Stimulated activated CD4-positive, alpha-beta T cell treated with anti-CD3 and anti-CD28 coated beads, Interleukin-2, amount 100 ng/mL, for 24 hours (primary cell): ENCODE results near the gene CTDSP1.
A peak's percentile ranks its signal among the peaks of the same experiment; 100 is the strongest.

ENCODE experiments used
- DNase-seq, 2 donors: peaks; one replicate each; pipeline ENCODE4 v3.0.0-alpha.2; 2020

The CTDSP1 gene

DNA sequence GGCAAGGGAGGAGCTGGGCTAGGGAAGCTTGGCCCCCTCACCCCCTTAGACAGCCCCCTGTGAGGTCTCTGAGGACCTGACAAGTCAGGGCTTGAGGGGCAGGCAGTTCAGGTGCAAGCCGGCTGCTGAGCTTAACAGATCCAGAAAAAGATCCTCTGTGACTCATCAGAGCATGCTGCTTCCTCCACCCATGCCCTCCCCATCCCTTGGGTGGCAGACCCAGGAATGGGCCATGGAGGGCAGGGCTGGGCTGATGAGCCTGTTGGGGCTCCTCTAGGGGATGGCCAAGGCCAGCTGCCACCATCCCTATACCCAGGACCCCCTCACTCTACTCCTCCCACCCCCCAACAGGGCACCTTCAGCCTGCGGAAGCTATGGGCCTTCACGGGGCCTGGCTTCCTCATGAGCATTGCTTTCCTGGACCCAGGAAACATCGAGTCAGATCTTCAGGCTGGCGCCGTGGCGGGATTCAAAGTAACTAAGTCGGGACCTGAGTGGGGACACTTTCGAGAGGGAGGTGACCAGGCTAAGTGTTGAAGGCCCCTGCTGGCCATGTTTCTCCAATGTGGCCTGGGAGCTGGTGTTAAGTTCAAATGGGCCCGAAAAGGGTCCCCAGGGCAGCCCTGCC is 15.7 kb upstream of the CTDSP1 start:
- DNase-seq, result no peak

GRCh38 chr2:218384975-218385374 is 14.7 kb upstream of the CTDSP1 start:
- no peak for DNase-seq

GRCh38 chr2:218386505-218387368 is 12.9 kb upstream of the CTDSP1 start:
- no peak for DNase-seq

GRCh38 chr2:218387369-218388194 is 12.1 kb upstream of the CTDSP1 start:
- no peak for DNase-seq

DNA sequence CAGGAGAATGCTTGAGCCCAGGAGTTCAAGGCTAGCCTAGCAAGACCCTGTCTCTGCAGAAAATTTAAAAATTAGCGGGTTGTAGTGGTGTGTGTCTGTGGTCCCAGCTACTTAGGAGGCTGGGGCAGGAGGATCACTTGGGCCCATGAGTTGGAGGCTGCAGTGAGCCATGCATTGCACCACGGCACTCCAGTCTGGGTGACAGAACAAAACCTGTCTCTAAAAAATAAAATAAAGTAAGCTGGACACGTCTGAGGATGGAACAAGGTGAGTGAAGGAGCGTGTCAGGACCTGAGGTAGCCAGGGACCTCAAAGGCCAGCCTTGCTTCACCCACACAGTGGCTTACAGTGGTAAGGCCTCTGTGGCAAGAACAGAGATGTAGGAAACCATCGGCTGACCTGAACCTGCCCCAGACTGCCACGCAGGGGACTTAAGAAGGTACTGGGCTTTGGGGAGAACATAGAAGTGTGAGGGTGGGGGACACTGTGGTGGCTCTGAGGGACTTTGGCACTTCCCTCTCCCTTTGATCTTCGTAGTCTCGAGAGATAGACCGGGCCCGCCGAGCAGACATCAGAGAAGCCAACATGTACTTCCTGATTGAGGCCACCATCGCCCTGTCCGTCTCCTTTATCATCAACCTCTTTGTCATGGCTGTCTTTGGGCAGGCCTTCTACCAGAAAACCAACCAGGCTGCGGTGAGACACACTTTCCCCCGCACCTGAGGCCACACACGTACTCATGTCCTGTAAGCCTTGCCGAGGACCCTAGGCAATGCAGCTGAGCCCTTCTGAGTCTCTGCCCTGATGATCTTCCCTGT is 10.1 kb upstream of the CTDSP1 start:
- DNase-seq, result no peak

- no peak for DNase-seq
These were observed 8.5 kb upstream of the CTDSP1 start for GRCh38 chr2:218391202-218391601.

- no peak for DNase-seq
These were observed 7.2 kb upstream of the CTDSP1 start for GRCh38 chr2:218392459-218392858.

DNA sequence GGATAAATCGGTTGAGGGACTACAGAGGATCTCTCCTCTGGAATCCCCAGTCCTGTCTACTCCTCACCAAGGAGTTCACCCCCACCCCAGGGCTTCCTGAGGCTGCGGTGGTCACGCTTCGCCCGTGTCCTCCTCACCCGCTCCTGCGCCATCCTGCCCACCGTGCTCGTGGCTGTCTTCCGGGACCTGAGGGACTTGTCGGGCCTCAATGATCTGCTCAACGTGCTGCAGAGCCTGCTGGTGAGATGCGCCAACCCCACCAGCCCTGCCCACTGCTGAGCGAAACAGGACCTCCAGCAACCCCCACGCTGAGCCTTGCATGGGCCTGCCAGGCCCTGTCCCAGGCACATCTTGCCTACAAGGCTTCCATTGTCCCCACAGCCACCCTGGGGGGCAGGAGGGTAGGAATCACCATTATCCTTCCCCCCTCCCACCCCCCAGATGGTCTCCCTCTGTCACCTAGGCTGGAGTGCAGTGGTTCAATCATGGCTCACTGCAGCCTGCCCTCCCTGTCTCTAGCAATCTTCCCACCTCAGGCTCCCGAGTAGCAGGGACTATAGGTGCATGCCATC is 6.7 kb upstream of the CTDSP1 start:
- no peak for DNase-seq

GRCh38 chr2:218393750-218394290 is 5.8 kb upstream of the CTDSP1 start:
- no peak for DNase-seq

- DNase-seq, result no peak
These were observed 5.2 kb upstream of the CTDSP1 start for GRCh38 chr2:218394298-218395089.

- DNase-seq, result no peak
These were observed 4.6 kb upstream of the CTDSP1 start for GRCh38 chr2:218395090-218395444.

GRCh38 chr2:218395456-218395825 is 4.2 kb upstream of the CTDSP1 start:
- no peak for DNase-seq

DNA sequence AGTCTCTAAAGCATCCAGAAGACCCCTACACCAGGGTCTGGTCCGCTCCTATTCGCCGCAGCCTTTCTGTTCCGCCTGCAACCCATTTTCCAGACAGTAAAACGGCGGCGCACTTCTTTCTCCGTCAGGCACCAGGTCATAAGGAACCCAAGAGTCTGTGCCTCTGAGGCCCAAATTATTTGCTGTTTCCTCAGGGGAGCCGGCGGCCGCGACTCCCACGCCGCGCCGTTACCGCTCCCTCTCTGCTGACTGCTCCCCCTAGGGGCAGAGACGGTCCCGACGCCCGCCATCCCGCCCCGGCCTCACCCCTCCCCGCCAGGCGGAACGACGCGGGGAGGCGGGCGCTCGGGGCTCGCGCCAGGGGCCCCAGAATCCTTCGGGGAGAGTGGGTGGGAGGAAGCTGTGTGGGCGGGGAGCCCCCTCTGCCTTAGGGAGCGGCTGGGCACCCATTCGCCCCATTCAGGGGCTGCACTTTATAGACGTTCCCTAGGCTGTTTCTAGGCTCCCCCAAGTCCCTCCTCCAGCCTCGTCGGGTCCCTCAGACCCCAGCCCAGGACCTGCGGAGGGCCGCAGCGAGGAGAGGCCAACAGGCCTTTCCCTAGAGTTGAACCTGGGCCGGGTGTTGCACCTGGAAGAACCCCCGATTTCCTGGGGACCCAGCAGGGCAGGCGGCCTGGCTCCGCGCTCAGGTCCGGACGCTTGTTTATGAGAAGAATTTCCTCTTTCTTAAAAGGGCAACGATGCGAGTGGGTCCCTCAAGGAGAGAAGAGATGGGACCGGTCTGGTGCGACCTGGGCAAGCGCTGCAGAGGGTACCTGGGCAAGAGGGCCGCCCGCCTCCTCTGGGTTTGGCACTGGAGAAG is 3.6 kb upstream of the CTDSP1 start:
- peak; percentile 91 to 93 for DNase-seq

DNA sequence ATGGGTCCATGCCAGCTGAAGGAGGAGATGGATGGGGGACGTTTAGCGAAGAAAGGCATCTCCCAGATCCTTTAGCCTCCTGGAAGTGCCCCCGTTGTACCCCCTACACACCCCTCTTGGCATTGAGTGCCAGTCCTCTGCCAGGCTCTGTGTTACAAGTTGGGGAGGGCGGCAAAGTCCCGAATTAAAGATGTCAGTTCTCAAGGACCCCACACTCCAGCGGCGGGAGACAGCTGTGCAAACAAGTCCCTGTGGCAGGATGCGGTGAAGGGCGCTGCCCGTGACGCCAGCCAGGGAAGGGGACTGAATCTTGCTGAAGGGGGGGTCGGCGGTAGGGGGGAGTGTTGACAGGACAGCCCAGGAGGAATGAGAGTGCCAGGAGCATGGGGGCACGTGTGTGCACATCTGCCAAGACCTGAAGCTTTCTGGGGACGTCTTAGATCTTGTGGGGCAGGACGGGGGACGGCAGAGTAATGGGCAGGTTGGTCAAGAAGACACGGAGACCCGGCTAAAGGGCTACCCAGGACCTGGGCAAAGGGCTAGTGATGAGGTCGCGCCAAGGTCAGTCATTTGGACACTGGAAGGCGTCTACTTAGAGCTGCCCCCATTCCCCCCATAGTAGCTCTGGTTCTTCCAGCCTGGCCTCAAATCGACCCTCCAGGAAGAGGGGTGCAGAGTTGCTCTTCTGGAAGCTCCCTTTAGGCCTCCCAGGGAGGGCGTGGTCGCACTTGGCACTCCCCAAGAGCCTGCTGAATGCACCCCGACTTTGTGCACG is 2.8 kb upstream of the CTDSP1 start:
- DNase-seq, result peak; percentile 56 to 59

- DNase-seq, result no peak
These were observed 2.2 kb upstream of the CTDSP1 start for GRCh38 chr2:218397463-218397819.

DNA sequence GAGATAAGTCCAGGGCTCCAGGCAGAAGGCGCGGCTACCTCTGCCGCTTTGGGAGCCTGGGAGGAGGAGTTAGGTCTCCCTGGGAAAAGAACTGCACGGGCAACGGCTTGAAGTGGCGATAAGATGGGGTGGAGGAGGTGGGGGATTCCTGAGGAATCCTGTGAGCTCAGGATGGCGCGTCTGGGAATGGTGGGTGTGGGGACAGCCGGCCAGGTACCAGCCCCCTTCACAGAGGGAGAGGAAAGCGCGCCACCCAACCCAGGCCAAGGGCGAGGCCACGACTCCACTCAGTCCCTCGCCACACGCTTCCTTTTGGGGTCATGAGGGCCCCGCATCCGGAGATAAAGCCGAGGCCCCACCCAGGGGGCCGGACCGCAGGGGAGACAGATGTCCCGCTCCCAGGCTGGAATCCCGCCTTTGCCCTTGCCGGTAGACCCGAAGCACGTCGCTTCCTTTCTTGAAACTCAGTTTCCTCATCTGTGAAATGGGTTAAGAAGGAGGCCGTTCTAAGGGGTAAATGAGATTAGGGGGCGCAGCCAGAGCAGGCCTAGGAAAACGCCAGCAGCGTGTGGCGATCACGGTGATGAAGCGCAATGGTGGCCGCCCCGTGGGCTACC is 1.7 kb upstream of the CTDSP1 start:
- peak in 1 of 2 donors; percentile 56 for DNase-seq

- DNase-seq, result peak; percentile 55 to 66
These were observed 954 bp upstream of the CTDSP1 start for GRCh38 chr2:218398437-218399390.
